Measurements from ENCODE around the gene PRKG2. TPM values are rescaled to one million over a fixed set of nuclear protein-coding genes. Genes with fewer than 3 reads are reported as not detected.

Gene PRKG2
- polyA plus RNA-seq, 1 of the 3 experiments (the other 2 are of a cell fraction): not detected

DNA sequence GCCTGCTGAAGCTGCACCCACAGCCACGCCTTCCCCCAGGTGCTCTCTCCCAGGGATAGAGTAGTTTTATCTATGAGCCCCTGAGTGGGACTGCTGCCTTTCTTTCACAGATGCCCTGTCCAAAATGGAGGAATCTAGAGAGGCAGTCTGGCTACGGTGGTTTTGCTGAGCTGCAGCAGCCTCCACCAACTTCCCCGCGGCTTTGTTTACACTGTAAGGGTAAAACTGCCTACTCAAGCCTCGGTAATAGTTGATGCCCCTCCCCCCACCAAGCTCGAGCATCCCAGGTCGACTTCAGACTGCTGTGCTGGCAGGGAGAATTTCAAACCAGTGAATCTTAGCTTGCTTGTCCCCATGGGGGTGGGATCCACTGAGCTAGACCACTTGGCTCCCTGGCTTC is 84.5 kb downstream of the PRKG2 start:
- DNase-seq: no peak
- H3K4me3 ChIP-seq (ENCODE audit: low read depth in 2 of 2, low read length in 1 of 2): no peak overlapping the region
- peaks cover 5% of the 10 kb centered on the region for H3K27me3 ChIP-seq (ENCODE audit: insufficient read depth)
- no peak overlapping the region for H3K9ac ChIP-seq
- no peak overlapping the region for H3K27ac ChIP-seq (ENCODE audit: low read depth in 2 of 2, low read length in 1 of 2)
- no peaks in the 10 kb centered on the region for H3K36me3 ChIP-seq (replicated peaks in 1 of 2; ENCODE audit: control insufficient read depth in 1 of 2, insufficient read depth in 2 of 2, low read length in 1 of 2)
- H3K9me2 ChIP-seq: no peaks in the 10 kb centered on the region; the same call in 1 of the 2 replicates
- CTCF ChIA-PET: no interaction called here
- POLR2A ChIA-PET: no interaction called here
- H3K9me3 ChIP-seq: no peaks in the 10 kb centered on the region
- H3K79me2 ChIP-seq (ENCODE audit: insufficient read depth): no peaks in the 10 kb centered on the region
- 2% methylated on average over 7 of the region's 7 CpGs for WGBS (ENCODE audit: low lambda C conversion rate)
- no peak overlapping the region for H3K4me2 ChIP-seq
- H4K20me1 ChIP-seq (ENCODE audit: insufficient read depth): no peaks in the 10 kb centered on the region
- TF ChIP-seq GABPA (IDR thresholded peaks at IDR 0.05; ENCODE audit: low read depth): no peak
- no peak for TF ChIP-seq EZH2phosphoT487 (IDR thresholded peaks at IDR 0.05; ENCODE audit: borderline replicate concordance, low read depth)
- TF ChIP-seq MXI1 (IDR thresholded peaks at IDR 0.05; ENCODE audit: low read depth, low read length): no peak
- no peak for TF ChIP-seq SMC3 (IDR thresholded peaks at IDR 0.05; ENCODE audit: low read depth, low read length)
- no peak for TF ChIP-seq NRF1 (IDR thresholded peaks at IDR 0.05; ENCODE audit: low read depth, low read length)
- TF ChIP-seq FOXJ3 (CRISPR knock-in tag; IDR thresholded peaks at IDR 0.05): no peak
- TF ChIP-seq, protein P1, sequence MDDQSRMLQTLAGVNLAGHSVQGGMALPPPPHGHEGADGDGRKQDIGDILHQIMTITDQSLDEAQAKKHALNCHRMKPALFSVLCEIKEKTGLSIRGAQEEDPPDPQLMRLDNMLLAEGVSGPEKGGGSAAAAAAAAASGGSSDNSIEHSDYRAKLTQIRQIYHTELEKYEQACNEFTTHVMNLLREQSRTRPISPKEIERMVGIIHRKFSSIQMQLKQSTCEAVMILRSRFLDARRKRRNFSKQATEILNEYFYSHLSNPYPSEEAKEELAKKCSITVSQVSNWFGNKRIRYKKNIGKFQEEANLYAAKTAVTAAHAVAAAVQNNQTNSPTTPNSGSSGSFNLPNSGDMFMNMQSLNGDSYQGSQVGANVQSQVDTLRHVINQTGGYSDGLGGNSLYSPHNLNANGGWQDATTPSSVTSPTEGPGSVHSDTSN (IDR thresholded peaks at IDR 0.05): no peak
- TF ChIP-seq YY1 (IDR thresholded peaks at IDR 0.05; ENCODE audit: low read depth): no peak
- TF ChIP-seq TAF1 (IDR thresholded peaks at IDR 0.05; ENCODE audit: borderline replicate concordance, low read depth, low read length): no peak
- no peak for TF ChIP-seq FOXM1 (IDR thresholded peaks at IDR 0.05; ENCODE audit: low read depth)
- no peak for TF ChIP-seq FOSL2 (IDR thresholded peaks at IDR 0.05; ENCODE audit: borderline replicate concordance, low read depth)
- TF ChIP-seq, protein P2, sequence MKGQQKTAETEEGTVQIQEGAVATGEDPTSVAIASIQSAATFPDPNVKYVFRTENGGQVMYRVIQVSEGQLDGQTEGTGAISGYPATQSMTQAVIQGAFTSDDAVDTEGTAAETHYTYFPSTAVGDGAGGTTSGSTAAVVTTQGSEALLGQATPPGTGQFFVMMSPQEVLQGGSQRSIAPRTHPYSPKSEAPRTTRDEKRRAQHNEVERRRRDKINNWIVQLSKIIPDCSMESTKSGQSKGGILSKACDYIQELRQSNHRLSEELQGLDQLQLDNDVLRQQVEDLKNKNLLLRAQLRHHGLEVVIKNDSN (IDR thresholded peaks at IDR 0.05; ENCODE audit: borderline replicate concordance, low read depth): no peak
- no peak for TF ChIP-seq RAD21 (IDR thresholded peaks at IDR 0.05; ENCODE audit: low read length)
- no peak for TF ChIP-seq GATA2 (CRISPR knock-in tag; IDR thresholded peaks at IDR 0.05)
- TF ChIP-seq JUND (IDR thresholded peaks at IDR 0.05): no peak
- TF ChIP-seq, protein P3, sequence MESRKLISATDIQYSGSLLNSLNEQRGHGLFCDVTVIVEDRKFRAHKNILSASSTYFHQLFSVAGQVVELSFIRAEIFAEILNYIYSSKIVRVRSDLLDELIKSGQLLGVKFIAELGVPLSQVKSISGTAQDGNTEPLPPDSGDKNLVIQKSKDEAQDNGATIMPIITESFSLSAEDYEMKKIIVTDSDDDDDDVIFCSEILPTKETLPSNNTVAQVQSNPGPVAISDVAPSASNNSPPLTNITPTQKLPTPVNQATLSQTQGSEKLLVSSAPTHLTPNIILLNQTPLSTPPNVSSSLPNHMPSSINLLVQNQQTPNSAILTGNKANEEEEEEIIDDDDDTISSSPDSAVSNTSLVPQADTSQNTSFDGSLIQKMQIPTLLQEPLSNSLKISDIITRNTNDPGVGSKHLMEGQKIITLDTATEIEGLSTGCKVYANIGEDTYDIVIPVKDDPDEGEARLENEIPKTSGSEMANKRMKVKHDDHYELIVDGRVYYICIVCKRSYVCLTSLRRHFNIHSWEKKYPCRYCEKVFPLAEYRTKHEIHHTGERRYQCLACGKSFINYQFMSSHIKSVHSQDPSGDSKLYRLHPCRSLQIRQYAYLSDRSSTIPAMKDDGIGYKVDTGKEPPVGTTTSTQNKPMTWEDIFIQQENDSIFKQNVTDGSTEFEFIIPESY (IDR thresholded peaks at IDR 0.05; ENCODE audit: borderline replicate concordance, low read depth): no peak
- TF ChIP-seq MEF2A (IDR thresholded peaks at IDR 0.05; ENCODE audit: borderline replicate concordance, low read depth): no peak
- TF ChIP-seq, protein P4, sequence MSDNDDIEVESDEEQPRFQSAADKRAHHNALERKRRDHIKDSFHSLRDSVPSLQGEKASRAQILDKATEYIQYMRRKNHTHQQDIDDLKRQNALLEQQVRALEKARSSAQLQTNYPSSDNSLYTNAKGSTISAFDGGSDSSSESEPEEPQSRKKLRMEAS (IDR thresholded peaks at IDR 0.05; ENCODE audit: low read depth): no peak
- no peaks in the 10 kb centered on the region for H3F3A ChIP-seq (replicated peaks; ENCODE audit: insufficient read depth)
- H3K4me1 ChIP-seq (ENCODE audit: control insufficient read depth in 1 of 2, insufficient read depth in 2 of 2, low read depth in 1 of 2, low read length in 1 of 2): no peaks in the 10 kb centered on the region
- no peak overlapping the region for H2AFZ ChIP-seq (ENCODE audit: low read depth)
